ENCODE results near the gene FAM210A. TPM values are rescaled to one million over a fixed set of nuclear protein-coding genes. Genes with fewer than 3 reads are reported as not detected.

The FAM210A gene
- total and polyA plus RNA-seq, 2 donors (not counting 1 experiment from before 2014, with no cell fraction given): 4.2 to 11.4 TPM

DNA sequence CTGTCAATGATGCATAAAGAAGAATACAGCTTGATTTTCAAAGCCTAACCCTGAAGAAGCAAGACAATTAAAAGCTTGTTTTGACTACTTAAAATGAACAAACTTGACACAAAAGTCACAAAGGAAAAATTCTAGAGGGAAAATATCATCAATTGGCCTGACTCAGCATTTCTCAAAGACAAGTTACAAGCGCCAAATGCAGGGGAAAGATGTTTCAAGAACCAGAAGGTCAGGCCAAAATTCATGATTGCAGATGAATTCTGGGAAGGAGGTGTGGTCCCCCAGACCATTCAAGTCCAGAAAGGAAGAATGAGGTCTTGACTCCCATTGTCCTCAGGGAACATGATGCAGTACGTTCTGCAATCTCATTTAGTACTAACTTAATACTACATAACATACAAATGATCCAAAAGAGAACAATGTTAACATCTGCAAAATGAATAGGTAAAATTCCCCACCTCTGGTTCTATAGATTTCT, 64.5 kb downstream of the FAM210A start:
- ChIA-PET CTCF (interaction anchor here (0.8 kb wide), 1 partner anchor 104 kb away, joined by 4 read pairs; no protein-coding TSS in a partner anchor), POLR2A (no interaction called here)
- intact Hi-C loops (cut with micrococcal nuclease): no loop called here

DNA sequence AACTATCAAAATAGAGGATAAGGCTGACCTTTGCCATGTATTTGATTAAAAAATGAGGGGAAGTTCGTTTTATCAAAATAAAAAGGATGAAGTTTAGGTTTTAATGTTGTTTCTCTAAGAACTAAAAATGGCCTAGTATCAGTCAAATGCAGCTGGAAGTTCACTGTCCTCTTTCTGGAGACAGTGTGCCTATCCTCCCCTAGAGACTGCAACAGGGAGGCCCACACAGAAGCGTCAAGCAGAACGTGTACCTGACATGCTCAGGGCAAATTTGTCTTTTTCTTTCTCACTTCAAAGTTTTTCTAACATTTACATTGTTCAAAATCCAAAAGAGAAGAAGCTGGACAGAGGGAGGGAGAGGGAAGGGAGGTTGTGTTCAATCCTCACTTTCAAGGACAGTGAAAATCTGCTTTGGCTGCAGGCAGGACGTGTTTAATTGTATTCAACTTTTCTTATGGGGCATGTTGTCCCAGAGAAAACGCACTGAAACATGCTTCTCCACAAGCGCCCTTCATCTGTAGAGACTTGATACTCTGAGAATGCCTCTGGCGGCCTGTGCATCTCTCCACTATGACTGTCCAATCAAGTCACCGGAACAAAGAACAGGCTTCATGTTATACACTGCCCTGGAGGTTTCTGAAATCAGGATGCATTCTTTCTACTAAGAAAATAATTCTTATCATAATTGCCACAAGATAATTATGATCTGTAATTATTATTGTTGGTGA, 65.1 kb downstream of the FAM210A start:
- no peak overlapping the region for H3K4me3 Mint-ChIP-seq
- H3K79me2 ChIP-seq (ENCODE audit: control insufficient read depth, insufficient read depth, low read length): no peaks in the 10 kb centered on the region
- ATAC-seq (ENCODE audit: low read depth): no peak
- DNase-seq: no peak
- H3K9me3 ChIP-seq (ENCODE audit: control extremely low read depth in 1 of 3, control insufficient read depth in 2 of 3, insufficient read depth in 1 of 3, low read length in 2 of 3): no peaks in the 10 kb centered on the region
- H3K9ac ChIP-seq (ENCODE audit: low read length): no peak overlapping the region
- H2AFZ ChIP-seq (ENCODE audit: insufficient read depth, low read depth, low read length, poor library complexity, severe bottlenecking): no peak overlapping the region
- H3K4me1 ChIP-seq (ENCODE audit: control insufficient read depth in 2 of 2, insufficient read depth in 2 of 2, low read length in 2 of 2): no peaks in the 10 kb centered on the region
- H3K27me3 Mint-ChIP-seq: no peaks in the 10 kb centered on the region
- no peaks in the 10 kb centered on the region for H3K9me3 Mint-ChIP-seq (ENCODE audit: insufficient read depth)
- ChIA-PET POLR2A (no interaction called here), CTCF (interaction anchor here (0.8 kb wide), 1 partner anchor 103 kb away, joined by 4 read pairs; no protein-coding TSS in a partner anchor)
- H3K4me1 Mint-ChIP-seq: no peaks in the 10 kb centered on the region
- intact Hi-C loops (cut with micrococcal nuclease): no loop called here
- no peak overlapping the region for H3K4me3 ChIP-seq (ENCODE audit: control extremely low read depth in 1 of 5, extremely low read depth in 1 of 5, insufficient read depth in 1 of 5, low read depth in 2 of 5, low read length in 4 of 5)
- TF ChIP-seq, protein P1, sequence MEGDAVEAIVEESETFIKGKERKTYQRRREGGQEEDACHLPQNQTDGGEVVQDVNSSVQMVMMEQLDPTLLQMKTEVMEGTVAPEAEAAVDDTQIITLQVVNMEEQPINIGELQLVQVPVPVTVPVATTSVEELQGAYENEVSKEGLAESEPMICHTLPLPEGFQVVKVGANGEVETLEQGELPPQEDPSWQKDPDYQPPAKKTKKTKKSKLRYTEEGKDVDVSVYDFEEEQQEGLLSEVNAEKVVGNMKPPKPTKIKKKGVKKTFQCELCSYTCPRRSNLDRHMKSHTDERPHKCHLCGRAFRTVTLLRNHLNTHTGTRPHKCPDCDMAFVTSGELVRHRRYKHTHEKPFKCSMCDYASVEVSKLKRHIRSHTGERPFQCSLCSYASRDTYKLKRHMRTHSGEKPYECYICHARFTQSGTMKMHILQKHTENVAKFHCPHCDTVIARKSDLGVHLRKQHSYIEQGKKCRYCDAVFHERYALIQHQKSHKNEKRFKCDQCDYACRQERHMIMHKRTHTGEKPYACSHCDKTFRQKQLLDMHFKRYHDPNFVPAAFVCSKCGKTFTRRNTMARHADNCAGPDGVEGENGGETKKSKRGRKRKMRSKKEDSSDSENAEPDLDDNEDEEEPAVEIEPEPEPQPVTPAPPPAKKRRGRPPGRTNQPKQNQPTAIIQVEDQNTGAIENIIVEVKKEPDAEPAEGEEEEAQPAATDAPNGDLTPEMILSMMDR (IDR thresholded peaks at IDR 0.05): no peak
- TF ChIP-seq EZH2 (IDR thresholded peaks at IDR 0.05; ENCODE audit: borderline replicate concordance, insufficient read depth, low read depth, low read length, poor library complexity, severe bottlenecking): no peak
- H4K20me1 ChIP-seq (ENCODE audit: control insufficient read depth, insufficient read depth, low read length, poor library complexity, severe bottlenecking): no peaks in the 10 kb centered on the region
- WGBS (ENCODE audit: insufficient coverage): 97% methylated on average over 5 of the region's 8 CpGs
- no peak overlapping the region for H3K27ac Mint-ChIP-seq
- no peak overlapping the region for H3K27ac ChIP-seq (ENCODE audit: low read length in 2 of 2)
- no peak overlapping the region for H3K4me2 ChIP-seq (replicated peaks; ENCODE audit: low read depth, low read length, poor library complexity, severe bottlenecking)
- peaks cover 0 to 3% of the 10 kb centered on the region in 2 experiments for H3K36me3 ChIP-seq (replicated peaks in 1 of 2; ENCODE audit: control extremely low read depth in 1 of 2, control insufficient read depth in 1 of 2, extremely low read depth in 1 of 2, insufficient read depth in 2 of 2, low read length in 1 of 2)
- H3K27me3 ChIP-seq (replicated peaks in 1 of 4; ENCODE audit: control extremely low read depth in 1 of 4, control insufficient read depth in 3 of 4, insufficient read depth in 4 of 4, low read length in 3 of 4): no peaks in the 10 kb centered on the region

More for the DNA sequence above, 64.5 kb downstream of the FAM210A start:
- DNase-seq (no peak), ATAC-seq (ENCODE audit: low read depth) (no peak)
- Histone ChIP-seq H3K27ac (ENCODE audit: low read length in 2 of 2) (no peak overlapping the region), H2AFZ (ENCODE audit: insufficient read depth, low read depth, low read length, poor library complexity, severe bottlenecking) (no peak overlapping the region), H3K4me1 (ENCODE audit: control insufficient read depth in 2 of 2, insufficient read depth in 2 of 2, low read length in 2 of 2) (no peaks in the 10 kb centered on the region), H3K4me2 (replicated peaks; ENCODE audit: low read depth, low read length, poor library complexity, severe bottlenecking) (no peak overlapping the region), H3K36me3 (replicated peaks in 1 of 2; ENCODE audit: control extremely low read depth in 1 of 2, control insufficient read depth in 1 of 2, extremely low read depth in 1 of 2, insufficient read depth in 2 of 2, low read length in 1 of 2) (peaks cover 0 to 8% of the 10 kb centered on the region in 2 experiments), H3K9me3 (ENCODE audit: control extremely low read depth in 1 of 3, control insufficient read depth in 2 of 3, insufficient read depth in 1 of 3, low read length in 2 of 3) (no peaks in the 10 kb centered on the region), H3K79me2 (ENCODE audit: control insufficient read depth, insufficient read depth, low read length) (no peaks in the 10 kb centered on the region), H3K4me3 (ENCODE audit: control extremely low read depth in 1 of 5, extremely low read depth in 1 of 5, insufficient read depth in 1 of 5, low read depth in 2 of 5, low read length in 4 of 5) (no peak overlapping the region), H3K9ac (ENCODE audit: low read length) (no peak overlapping the region), H4K20me1 (ENCODE audit: control insufficient read depth, insufficient read depth, low read length, poor library complexity, severe bottlenecking) (no peaks in the 10 kb centered on the region), H3K27me3 (replicated peaks in 1 of 4; ENCODE audit: control extremely low read depth in 1 of 4, control insufficient read depth in 3 of 4, insufficient read depth in 4 of 4, low read length in 3 of 4) (no peaks in the 10 kb centered on the region)
- 100% methylated on average over 1 of the region's 2 CpGs for WGBS (ENCODE audit: insufficient coverage)
- TF ChIP-seq, protein P1 (IDR thresholded peaks at IDR 0.05): no peak
- no peak for TF ChIP-seq EZH2 (IDR thresholded peaks at IDR 0.05; ENCODE audit: borderline replicate concordance, insufficient read depth, low read depth, low read length, poor library complexity, severe bottlenecking)
- Mint-ChIP-seq H3K4me1 (no peaks in the 10 kb centered on the region), H3K27ac (no peak overlapping the region), H3K9me3 (ENCODE audit: insufficient read depth) (no peaks in the 10 kb centered on the region), H3K27me3 (no peaks in the 10 kb centered on the region), H3K4me3 (no peak overlapping the region)
